ENCODE results near the gene OPTN.
"Not testable (repeated sequence)": the region's sequence is repeated elsewhere in the genome, so short reads cannot be mapped to it uniquely, and the experiment has no call there.

Gene OPTN

GRCh38 chr10:13099666-13100348 is at the start of gene OPTN:
OPTN (plus strand) TSS chr10:13100163; CDS start chr10:13109123, 8,960 bp downstream.
- DNase-seq (ENCODE audit: low read depth): peak; percentile 64

GRCh38 chr10:13051126-13051694 is 48.8 kb upstream of the OPTN start:
- no peak for DNase-seq (ENCODE audit: low read depth)

DNA sequence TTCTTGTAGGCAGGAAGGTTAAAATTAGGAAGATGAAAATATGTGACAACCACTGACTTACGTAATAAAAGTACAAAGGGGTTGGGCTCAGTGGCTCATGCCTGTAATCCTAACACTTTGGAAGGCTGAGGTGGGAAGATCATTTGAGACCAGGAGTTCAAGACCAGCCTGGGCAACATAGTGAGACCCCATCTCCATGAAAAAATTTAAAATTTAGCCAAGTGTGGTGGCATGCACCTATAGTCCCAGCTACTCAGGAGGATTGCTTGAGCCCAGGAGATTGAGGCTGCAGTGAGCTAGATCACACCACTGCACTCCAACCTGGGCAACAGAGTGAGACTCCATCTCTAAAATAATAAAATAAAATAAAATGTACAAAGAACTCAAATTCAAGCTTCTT is 46.8 kb upstream of the OPTN start:
- DNase-seq (ENCODE audit: low read depth): not testable (repeated sequence)

DNA sequence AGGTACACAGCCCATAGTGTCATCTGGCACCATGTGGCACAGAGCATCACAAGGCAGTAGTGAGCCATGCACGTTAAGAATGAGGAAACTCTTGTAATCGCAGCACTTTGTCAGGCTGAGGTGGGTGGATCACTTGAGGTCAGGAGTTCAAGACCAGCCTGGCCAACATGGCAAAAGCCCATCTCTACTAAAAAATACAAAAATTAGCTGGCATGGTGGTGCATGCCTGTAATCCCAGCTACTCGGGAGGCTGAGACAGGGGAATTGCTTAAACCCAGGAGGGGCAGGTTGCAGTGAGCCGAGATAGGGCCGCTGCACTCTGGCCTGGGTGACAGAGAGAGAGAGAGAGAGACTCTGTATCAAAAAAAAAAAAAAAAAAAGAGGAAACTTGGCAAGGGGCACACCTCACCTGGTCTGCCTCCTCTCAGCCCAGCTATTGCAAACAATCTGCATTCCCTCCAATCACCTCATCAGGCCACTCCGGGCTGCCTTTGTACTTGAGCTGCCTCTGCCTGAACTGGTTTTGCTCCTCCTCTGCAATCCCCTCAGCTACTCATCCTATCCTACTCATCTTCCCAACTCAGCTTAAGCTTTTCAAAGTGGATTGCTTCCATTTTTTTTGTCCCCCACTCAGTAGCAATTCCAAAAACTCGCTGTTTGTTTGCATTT is 46.0 kb upstream of the OPTN start:
- no peak for DNase-seq (ENCODE audit: low read depth)

GRCh38 chr10:13054844-13055243 is 45.1 kb upstream of the OPTN start:
- no peak for DNase-seq (ENCODE audit: low read depth)

- no peak for DNase-seq (ENCODE audit: low read depth)
These were observed 43.4 kb upstream of the OPTN start for GRCh38 chr10:13056456-13057077.

DNA sequence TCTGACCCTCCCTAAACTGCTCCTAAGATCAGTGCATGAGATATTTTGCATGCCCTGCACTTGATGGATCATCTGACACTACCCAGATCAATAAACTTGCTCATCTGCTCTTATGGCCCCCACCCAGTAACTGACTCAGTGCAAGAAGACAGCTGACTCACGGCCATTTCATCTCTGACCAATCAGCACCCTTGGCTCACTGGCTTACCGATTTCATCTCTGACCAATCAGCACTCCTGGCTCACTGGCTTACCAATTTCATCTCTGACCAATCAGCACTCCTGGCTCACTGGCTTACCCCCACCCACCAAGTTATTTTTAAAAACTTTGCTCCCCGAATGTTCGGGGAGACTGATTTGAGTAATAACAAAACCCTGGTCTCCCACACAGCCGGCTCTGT is 37.2 kb upstream of the OPTN start:
- DNase-seq (ENCODE audit: low read depth): no peak

DNA sequence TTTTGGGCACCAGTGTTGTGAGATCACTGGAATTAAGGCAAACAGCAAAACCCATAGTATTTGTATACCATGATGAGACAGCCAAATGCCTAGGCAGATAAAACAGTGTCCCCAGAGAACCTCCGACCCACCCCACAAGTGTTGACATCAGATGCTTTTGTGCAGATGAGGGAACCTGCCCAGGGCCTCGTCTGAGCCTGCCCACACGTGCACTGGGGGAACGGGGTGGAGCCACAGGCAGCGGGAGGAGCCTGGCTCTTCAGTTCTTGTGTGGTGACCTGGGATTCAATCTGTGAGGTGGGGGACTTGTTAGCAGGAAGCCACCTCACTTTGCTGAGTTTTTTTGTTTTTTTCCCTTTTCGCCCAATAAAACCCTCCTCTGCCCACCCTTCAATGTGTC is 33.4 kb upstream of the OPTN start:
- no peak for DNase-seq (ENCODE audit: low read depth)

DNA sequence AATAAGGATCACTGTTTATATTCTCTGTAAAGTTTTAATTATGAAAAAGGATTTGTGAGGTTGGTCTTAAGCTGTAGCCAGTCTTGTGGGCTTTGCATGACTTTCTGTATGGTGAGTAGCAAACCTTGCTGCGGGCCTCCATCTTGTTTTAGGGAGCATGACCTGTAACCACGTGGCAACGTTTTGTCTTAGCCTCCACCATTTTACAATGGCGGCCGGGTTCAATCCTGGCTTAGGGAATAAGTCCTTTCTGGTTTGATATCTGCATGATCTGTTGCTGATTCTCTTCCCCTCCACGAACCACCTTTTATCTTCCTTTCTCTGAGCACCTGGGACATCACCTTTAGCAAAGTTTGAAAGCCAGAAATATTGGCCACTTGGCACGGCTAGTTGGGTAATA is 32.5 kb upstream of the OPTN start:
- DNase-seq (ENCODE audit: low read depth): no peak

- DNase-seq (ENCODE audit: low read depth): no peak
These were observed 31.9 kb upstream of the OPTN start for GRCh38 chr10:13068071-13068470.

- no peak for DNase-seq (ENCODE audit: low read depth)
These were observed 31.5 kb upstream of the OPTN start for GRCh38 chr10:13068484-13068883.

GRCh38 chr10:13072339-13072738 is 27.6 kb upstream of the OPTN start:
- DNase-seq (ENCODE audit: low read depth): no peak

- DNase-seq (ENCODE audit: low read depth): peak; percentile 31
These were observed 25.2 kb upstream of the OPTN start for GRCh38 chr10:13074563-13075451.

- DNase-seq (ENCODE audit: low read depth): no peak
These were observed 20.8 kb upstream of the OPTN start for GRCh38 chr10:13078912-13079775.

GRCh38 chr10:13079776-13080050 is 20.2 kb upstream of the OPTN start:
- no peak for DNase-seq (ENCODE audit: low read depth)

GRCh38 chr10:13080643-13081042 is 19.3 kb upstream of the OPTN start:
- no peak for DNase-seq (ENCODE audit: low read depth)

DNA sequence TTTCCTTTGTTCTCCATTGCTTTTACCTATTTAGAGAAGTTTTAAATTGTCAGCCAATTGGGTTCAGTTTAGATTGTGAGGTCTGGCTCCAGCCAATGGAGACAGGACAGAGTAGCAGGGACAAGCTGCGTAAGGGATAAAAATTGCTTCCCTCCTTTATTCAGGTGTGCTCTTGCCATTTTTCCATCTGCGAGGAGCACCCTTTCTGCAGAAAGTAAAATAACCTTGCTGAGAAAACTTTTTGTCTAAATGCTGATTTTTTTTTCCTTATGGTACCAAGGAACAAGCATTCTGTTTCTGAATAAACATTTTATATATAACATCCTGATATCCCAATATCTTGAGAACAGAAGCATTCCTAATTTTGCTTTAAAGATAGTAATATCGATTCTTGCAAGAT is 16.3 kb upstream of the OPTN start:
- DNase-seq (ENCODE audit: low read depth): not testable (repeated sequence)

DNA sequence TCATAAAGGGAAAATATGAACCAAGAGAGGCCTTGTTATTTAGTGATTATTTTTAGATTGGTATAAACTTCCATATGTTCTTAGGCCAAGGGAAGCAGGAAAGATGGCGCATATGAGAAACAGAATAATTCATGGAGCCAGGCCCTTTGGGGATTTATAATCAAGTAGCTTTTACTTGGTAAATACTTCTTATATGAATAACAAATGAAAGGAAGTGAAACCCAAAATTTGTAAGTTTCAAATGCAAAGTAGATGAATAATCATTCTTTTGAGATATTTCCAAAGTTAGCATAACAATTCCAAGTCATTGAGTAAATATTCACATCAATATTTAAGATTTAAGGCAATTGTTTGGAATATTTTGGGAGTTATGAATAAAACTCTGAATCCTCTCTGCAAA is 13.9 kb upstream of the OPTN start:
- no peak for DNase-seq (ENCODE audit: low read depth)

GRCh38 chr10:13087601-13087985 is 12.4 kb upstream of the OPTN start:
- no peak for DNase-seq (ENCODE audit: low read depth)

DNA sequence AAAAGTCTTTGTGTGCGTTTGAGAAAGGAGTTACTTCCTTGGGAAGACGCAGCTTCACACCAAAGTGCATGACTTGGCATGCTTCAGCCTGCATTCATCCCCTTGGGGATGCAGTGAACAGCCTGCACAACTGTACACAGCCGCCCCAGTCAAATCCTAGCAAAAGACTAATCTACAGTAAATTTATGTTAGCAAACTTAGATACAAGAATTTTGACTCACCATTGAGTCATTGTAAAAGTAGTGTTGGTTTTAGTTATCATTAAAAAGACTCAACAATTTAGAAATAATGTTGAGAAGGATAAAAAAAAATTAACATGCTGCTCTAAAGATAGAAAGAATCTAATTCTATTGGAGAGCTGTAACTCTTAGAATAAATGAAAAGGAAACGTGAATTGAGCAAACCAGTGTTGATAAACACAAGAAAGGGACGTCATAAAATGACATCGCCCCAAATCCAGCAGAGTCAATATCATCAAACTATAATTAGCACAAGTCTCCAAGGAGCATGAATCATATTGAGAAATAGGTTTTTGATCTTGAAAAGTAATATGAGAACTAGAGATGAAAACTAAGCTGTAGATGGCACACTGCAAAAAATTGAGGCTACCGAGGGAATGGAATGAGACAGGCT is 11.9 kb upstream of the OPTN start:
- no peak for DNase-seq (ENCODE audit: low read depth)

DNA sequence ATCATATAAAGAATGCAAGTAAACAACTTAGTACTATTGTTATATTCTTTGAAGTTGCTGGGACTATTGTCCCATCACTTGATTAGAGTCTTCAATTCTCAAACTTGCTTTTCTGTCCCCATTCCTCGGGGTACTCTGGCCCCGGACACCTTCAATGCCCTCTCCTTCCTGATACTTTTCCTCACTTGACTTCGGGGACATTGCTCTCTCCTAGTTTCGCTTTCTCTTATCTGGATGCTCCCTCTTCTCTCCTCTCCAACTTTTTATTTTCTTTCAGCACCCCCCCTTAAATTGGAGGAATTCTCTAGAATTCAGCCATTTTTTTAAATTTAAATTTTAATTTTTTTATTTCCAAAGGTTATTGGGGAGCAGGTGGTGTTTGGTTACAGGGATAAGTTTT is 10.6 kb upstream of the OPTN start:
- DNase-seq (ENCODE audit: low read depth): no peak
